ENCODE data around the gene PTPN14.

DNA sequence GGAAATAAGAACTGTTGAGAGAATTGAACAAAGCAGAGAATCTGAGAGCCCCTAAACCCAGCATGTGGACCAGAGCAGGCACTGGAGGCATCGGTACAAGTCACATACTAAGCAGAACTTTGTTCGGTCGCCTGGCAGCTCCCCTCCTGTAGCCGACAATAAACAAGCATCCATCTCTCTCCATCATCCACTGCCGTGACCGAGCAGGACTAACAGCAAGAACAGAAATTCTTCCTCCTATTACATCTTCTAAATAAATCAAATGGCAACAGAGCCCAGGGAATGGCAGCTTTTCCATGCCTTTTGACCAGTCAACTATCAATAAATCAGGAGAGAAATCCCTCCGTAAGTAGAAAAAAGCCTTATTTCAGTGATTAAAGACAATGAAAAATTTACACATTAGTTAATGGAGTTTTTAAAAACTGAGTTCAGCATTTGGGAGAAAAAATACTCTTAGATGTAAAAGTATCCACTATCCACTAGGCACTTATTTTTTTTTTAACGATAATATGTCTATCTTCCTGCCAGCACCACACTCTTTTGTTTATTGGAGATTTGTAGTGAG lies 36.5 kb downstream of the PTPN14 start:
- TF ChIP-seq, protein P1, sequence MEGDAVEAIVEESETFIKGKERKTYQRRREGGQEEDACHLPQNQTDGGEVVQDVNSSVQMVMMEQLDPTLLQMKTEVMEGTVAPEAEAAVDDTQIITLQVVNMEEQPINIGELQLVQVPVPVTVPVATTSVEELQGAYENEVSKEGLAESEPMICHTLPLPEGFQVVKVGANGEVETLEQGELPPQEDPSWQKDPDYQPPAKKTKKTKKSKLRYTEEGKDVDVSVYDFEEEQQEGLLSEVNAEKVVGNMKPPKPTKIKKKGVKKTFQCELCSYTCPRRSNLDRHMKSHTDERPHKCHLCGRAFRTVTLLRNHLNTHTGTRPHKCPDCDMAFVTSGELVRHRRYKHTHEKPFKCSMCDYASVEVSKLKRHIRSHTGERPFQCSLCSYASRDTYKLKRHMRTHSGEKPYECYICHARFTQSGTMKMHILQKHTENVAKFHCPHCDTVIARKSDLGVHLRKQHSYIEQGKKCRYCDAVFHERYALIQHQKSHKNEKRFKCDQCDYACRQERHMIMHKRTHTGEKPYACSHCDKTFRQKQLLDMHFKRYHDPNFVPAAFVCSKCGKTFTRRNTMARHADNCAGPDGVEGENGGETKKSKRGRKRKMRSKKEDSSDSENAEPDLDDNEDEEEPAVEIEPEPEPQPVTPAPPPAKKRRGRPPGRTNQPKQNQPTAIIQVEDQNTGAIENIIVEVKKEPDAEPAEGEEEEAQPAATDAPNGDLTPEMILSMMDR (conservative IDR thresholded peaks at IDR 0.05; ENCODE audit: low read depth in 2 of 2) = no peak
- no peak for TF ChIP-seq POLR2AphosphoS5 (IDR thresholded peaks at IDR 0.05; ENCODE audit: low read depth)
- TF ChIP-seq ZNF114 (CRISPR knock-in tag; IDR thresholded peaks at IDR 0.05) = no peak
- no peak for TF ChIP-seq JUNB (IDR thresholded peaks at IDR 0.05; ENCODE audit: unreplicated experiment)
- TF ChIP-seq EZH2 (IDR thresholded peaks at IDR 0.05; ENCODE audit: low read depth, unreplicated experiment) = no peak
- TF ChIP-seq NANOG (IDR thresholded peaks at IDR 0.05; ENCODE audit: borderline replicate concordance) = no peak
- TF ChIP-seq, protein P2, sequence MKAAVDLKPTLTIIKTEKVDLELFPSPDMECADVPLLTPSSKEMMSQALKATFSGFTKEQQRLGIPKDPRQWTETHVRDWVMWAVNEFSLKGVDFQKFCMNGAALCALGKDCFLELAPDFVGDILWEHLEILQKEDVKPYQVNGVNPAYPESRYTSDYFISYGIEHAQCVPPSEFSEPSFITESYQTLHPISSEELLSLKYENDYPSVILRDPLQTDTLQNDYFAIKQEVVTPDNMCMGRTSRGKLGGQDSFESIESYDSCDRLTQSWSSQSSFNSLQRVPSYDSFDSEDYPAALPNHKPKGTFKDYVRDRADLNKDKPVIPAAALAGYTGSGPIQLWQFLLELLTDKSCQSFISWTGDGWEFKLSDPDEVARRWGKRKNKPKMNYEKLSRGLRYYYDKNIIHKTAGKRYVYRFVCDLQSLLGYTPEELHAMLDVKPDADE (IDR thresholded peaks at IDR 0.05) = no peak

All from GM23338 (cell line).